Measurements from ENCODE around the gene MAEA.

The MAEA gene

DNA sequence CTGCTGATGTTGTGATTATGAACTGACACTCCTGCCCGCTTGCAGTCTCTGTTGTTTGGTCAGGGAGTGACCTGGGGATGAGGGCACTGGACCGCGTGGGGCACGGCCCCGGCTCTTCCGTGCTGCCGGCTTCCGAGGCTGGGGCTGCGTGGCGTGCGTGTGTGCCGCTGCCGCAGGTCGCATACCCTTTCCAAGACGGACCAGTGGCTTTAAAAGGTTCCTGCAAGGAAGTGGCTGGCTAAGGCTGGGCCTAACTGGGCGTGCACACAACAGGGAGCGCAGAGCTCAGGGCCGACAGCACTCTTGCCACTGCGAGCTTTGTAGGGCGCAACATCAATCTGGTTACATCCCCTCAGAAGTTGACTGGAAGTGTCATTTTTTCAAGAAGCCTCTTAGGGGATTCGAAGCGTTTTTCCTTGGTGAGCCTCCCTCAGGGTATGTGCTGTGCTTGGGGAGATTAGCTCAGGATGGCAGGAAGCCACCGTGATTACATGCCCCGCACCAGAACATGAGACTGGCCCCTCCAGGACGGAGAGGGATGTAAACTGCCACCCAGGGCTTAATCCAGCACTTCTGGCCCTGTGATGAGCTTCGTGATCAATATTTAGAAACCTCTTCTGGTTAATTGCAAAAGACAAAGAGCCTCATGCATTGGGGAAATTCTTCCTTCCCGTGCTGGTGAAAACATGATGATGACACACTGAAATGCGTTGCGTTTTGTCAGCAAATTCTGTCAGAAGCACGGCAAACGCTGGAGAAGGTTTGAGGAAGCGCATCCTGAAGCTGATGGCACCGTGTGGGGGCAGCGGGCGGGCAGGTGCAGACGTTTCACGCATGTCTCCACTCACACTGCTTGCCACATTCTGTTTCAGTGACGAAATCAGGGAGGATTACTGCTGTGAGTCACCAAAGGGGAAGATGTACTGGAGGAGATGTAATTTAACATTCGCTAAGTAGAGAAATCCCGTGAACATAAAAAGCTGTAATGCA is 11.1 kb downstream of the MAEA start:
- DNase-seq (ENCODE audit: low read depth in 2 of 2) = peak in 1 of 2 donors; percentile 29

DNA sequence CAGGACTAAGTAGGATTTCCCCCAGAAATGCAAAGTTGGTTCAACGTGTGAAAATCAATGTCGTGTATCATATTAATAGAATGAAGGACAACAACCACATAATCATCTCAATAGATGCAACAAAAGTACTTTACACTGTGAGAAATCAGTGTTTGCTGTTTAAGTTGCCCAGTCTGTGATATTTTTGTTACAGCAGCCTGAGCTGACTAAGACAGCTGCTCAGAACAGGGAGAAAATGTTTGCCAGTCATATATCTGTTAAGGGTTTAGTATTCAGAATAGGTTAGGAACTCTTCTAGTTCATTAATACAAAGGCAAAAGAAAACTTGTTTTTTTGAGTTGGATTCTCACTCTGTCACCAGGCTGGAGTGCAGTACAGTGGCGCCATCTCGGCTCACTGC is 12.5 kb downstream of the MAEA start:
- no peak for DNase-seq (ENCODE audit: low read depth in 2 of 2)

DNA sequence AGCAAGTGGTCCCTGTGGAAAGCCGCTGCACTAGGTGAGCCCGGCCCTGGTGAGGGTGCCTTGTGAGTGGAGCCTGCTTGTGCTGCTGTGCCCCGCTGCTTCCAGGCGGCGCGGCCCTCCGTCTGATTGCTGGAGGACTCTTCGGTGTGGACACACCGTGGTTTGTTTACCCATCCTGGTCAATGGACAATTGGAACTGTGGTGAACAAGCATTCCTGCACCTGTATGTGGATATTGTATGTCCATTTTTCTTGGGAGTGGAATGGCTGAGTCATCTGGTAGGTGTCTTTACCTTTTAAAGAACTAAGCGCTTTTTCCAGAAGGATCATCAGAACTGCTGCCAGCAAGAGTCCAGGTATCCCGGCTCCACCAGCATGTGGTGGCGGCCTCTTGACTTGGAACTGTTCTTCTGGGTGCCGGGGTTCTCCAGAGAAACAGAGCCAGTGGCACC is 15.6 kb downstream of the MAEA start:
- no peak for DNase-seq (ENCODE audit: low read depth in 2 of 2)

DNA sequence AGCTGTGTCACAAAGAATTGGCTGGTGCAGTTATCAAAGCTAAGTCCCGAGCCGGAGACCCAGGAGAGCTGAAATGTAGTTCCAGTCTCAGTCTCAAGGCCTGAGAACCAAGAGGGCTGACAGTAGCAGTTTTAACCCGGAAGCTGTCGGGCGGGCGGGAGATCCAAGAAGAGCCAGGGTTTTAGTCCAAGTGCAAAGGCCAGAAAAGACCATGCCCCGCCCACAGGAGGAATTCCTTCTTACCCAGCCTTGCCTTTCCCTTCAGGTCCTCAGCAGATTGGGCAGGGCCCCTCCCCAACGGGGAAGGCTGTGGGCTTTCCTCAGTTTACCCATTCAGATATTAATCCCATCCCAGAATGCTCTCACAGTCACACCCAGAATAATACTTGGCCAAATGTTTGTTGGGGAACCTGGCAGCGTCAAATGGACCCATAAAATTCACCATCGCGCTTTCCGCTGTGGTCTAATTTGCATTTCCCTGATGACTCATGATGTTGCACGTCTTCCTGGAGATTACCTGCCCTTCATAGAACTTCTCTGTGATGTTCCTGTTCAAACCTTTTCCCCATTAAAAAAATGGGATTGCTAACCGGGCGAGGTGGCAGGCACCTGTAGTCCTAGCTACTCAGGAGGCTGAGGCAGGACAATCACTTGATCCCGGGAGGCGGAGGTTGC is 16.2 kb downstream of the MAEA start:
- no peak for DNase-seq (ENCODE audit: low read depth in 2 of 2)

DNA sequence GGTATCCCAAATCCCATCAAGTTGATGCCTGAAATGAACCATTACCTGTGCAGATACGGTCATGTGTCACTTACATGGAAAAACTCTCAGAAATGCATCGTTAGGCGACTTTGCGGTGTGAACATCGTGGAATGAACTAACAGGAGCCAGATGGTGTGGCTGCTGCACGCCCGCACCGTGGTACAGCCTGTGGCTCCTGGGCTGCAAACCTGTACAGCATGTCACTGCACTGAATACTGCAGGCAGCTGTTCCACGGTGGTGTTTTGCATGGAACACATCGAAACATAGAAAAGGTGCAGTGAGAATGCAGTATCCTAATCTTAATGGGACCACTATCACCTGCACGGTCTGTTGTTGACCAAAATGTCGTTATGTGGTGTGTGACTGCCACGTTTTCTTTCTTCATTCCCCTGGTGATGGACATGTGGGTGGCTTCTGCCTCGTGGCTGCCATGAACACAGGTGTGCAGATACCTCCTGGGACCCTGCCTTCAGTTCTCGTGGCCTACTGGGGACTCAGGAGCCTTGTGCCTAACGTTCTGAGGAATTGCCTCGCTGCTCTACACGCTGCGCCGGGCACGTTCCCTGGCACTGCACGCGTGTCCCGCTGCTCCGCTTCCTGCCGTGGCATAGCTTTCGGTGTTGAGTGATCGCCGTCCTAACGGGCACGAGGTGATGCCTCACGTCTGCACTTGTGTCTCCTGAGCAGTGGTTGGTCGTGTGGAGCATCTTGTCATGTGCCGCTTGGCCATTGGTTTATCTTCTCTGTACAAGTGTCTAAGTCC is 18.5 kb downstream of the MAEA start:
- DNase-seq (ENCODE audit: low read depth in 2 of 2) = no peak

DNA sequence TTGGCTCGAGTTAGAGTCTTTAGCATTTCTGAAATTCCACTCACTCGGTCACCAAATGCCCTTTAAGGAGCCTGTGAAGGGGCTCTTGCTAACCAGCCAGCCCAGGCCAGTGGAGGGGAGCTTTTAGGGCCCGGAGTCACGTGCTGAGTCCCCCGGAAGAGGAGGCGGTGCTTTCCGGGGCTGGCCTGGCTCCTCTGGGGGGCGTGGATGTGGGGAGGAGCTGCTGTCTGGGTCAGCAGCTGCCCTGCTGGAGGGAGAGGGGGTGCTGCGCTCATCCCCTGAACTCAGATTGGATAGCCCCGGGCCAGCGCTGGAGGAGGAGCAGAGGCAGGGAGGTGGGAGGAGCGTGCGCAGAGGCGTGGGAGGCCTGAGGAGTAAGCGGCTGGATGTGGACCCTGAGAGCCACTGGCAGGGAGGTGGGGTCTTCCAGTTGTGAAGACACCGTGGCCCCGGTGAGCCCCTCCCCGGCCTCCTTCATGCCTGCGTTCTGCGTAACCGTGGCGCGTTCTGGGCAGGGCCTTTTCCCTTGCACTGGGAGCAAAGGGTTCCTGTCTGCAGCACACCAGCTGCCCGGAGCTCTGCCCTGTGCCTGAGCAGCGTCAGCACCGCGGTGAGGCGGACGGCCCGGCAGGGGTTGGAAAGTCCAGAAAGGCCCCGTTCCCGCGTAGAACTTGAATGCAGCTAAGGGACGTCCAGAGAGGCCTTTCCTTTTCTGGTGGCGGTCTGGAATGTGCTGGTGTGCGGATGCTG is 19.7 kb downstream of the MAEA start:
- DNase-seq (ENCODE audit: low read depth in 2 of 2) = peak; percentile 18 to 43

DNA sequence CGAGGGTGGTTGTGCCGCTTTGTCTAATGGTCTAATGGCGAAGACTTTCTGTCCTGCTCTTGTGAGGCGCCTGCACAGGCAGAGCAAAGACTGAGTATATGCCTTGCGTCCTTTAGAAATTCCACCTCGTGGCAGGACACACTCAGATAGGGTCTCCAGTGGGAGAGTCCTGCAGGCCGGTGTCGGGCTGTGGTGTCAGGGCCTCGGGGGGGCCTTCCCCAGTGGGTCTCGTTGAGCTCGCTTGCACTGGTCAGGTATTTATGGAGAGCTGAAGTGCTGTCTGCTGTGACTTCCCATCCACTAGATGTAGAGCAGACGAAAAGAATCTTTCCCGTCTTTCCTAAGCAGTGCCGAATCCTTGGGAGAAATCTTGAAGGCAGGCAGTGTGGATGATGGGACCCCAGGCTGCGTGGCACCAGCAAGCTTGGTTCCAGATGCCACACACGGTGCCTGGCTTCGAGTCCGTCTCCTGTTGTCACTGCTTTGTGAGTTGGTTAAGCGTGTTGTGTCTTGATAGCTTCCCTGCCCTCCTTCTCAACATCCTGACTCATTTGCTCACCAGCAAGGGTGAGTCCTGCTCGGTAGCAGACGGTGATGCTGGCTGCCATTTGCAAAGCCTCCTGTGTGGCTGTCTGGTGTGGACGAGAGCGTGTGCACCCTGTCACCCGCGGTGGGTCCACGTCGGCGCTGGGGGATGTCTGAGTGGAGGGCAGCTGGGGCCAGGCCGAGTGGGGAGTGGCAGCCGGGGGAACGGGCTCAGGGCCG is 20.5 kb downstream of the MAEA start:
- DNase-seq (ENCODE audit: low read depth in 2 of 2) = no peak

DNA sequence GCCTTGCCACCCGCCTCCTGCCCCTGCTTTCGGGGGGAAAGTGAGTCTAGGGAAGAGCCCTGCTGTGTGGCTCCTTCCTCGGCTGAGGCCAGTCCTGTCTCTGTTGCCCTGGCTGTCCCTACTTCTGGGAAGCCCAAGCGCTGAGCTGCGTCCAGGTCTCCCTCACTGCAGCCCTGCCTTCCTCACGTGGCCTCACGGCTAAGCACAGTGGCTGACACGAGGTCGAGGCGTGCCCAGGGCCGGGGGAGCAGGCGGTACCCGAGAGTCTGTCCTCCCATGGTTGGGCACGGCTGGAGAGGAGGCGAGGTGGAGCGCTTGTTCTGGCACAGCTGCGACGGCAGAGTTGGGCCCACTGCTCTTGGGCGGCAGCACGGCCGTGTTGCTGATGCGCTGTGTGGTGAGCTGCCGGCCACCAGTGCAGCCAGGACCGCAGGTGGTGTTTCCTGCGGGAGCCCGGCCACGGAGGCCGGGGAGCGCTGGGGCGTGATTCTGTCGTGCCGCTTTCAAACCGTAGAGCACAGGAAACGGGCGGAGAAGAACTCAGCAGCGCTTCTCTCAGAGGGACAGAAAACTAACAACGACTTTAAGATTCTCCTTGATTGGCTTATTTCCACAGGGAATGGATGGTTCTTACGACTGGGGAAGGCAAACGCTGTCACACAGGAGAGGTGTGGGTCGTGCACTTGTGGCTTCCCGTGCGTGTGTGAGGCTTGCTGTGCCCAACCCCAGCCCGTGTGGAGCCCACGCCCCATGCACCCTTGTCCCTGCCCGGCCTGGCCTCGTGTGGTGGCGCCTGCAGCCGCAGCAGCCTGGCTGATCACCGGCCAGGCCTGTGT is 21.3 kb downstream of the MAEA start:
- no peak for DNase-seq (ENCODE audit: low read depth in 2 of 2)

DNA sequence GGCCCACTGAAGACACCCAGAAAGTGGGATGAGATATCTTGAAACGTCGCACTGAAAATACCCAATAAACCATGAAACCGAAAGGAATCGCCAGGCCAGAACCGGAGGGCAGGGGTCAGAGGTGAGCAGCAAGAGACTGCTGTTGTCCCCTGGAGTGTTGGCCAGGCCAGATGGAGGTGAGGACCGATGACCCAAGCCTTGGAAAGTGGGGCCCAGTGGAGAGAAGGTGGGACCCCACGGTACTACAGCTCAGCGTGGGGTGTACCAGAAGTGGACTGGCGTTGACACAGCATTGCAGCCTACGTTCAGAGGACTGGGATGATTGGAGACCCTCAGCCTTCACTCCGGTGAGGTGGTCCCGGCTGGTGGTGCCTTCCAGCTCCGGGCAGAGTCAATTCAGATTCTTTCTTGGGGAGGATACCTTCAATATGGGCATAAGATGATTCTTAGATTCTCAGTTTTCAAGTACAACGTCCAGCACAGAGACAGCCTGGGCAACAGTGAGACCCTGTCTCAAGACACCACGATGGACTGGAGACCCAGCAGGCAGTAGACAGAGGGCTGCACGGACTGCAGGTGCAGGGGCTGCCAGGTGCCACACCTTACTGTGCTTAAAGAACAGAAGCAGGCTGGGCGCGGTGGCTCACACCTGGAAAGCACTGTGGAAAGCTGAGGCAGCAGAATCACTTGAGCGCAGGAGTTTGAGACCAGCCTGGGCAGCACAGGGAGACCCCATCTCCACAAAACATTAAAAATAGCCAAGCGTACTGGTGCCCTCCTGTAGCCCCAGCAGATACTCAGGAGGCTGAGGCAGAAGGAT is 23.3 kb downstream of the MAEA start:
- no peak for DNase-seq (ENCODE audit: low read depth in 2 of 2)

DNA sequence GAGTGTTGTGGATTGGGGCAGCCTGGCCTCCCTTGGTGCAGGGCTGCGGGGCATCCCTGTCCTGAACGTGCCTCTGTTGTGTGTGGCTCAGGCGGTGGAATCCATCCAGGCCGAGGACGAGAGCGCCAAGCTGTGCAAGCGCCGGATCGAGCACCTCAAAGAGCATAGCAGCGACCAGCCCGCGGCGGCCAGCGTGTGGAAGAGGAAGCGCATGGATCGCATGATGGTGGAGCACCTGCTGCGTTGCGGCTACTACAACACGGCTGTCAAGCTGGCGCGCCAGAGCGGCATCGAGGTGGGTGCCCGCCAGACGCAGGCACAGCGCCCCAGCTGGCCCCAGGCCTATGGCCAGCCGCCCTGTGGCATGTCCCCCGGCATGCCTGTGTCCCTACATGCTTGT is 25.6 kb downstream of the MAEA start:
- no peak for DNase-seq (ENCODE audit: low read depth in 2 of 2)

DNA sequence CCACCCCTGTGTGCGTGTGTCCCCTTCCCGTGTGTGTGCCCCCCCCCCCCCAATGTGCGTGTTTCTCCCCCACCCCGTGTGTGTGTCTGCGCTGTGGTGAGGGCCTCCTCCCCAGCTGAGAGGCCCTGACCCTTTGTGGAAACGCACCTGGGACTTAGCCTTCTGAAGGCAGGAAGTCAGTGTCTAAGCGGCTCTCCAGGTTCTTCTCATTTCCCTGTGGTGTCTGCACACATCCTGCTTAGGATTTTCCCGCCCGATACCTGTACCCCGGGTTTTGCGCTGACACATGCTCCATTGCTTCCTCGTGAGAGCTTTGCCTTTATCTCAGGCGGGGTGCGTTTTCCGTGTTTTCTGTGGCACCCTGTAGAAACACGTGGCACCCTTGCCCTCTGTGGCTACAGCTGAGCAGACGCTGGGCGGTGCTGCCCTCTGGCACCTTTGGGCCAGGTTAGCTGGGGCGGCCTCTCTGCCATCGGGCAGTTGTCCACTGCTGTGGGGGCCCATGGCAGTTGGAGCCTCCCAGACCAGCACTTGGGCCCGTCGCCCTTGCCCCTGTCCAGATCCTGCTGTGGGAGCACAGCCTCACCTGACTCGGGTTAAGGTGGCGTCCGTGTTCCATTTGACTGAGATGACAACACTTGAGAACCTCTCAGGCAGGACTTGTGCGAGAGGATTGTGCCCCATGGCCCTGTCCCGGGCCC is 26.3 kb downstream of the MAEA start:
- no peak for DNase-seq (ENCODE audit: low read depth in 2 of 2)

DNA sequence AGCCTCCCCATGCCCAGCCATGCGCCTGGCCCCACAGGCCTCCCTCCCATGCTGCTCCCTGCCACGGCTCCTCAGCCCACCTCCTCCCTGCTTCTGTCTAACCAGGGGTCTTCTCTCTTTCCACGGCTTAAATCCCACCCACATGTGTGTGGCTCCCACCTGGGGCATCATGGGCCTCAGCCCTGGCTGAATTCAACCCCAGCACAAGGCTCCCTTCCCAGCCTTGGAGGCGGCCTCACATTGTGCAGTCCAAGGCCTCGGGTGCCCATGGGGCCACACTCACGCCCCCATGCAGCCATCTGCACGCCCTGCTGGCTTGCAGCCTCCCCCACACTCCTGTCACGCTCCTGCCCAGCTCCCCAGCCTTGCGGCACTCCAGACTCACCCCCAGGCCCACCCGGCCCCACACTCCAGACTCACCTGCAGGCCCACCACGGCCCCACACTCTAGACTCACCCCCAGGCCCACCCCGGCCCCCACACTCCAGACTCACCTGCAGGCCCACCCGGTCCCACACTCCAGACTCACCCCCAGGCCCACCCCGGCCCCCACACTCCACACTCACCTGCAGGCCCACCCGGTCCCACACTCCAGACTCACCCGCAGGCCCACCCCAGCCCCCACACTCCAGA is 27.0 kb downstream of the MAEA start:
- DNase-seq (ENCODE audit: low read depth in 2 of 2) = no peak

DNA sequence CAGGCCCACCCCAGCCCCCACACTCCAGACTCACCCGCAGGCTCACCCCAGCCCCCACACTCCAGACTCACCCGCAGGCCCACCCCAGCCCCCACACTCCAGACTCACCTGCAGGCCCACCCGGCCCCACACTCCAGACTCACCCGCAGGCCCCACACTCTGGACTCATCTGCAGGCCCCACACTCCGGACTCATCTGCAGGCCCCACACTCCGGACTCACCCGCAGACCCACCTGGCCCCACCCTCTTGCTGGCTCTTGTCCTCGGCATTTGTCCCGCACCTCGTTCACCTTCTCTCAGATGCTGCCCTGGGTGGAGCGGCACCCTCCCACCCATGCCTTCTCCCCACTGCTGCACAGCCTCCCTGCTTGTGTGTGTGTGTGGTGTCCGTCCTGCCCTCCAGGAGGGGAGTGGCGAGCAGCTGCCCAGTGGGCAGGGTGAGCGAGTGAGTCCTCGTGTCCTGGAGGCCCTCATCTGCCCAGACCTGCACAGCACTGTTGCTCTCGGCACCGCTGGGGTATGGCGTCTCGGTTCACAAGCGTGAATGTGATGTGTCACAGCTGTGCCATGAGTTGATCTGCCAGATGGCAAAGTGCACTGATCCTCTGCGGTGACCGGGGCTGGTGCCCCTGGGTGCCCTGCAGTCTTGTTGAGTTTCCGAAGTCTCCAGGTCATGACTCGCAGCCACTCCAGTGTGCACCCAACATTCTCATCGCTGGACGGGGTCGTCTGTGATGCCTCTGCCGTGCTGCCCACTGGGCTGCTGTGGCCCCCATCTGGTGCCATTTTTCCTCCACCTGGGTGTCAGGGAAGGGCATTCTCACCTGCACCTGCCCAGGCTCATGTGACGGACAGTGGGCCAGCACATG is 27.7 kb downstream of the MAEA start:
- DNase-seq (ENCODE audit: low read depth in 2 of 2) = no peak

DNA sequence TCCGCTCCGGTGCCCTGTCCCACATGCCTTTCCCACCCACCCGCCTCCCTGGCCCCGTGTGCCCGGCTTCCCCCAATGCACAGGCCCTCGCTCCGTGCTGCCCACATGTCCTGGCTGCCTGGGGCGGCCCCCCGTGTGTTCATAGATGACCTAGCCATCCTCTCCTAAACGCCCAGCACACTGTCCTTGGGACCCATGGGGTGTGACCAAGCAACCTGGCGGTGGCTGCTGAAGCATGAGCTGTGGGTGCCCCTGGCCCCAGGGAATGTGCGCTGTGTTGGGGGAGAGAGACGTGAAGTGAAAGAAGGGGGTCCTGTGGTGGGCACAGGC is 28.3 kb downstream of the MAEA start:
- DNase-seq (ENCODE audit: low read depth in 2 of 2) = no peak

DNA sequence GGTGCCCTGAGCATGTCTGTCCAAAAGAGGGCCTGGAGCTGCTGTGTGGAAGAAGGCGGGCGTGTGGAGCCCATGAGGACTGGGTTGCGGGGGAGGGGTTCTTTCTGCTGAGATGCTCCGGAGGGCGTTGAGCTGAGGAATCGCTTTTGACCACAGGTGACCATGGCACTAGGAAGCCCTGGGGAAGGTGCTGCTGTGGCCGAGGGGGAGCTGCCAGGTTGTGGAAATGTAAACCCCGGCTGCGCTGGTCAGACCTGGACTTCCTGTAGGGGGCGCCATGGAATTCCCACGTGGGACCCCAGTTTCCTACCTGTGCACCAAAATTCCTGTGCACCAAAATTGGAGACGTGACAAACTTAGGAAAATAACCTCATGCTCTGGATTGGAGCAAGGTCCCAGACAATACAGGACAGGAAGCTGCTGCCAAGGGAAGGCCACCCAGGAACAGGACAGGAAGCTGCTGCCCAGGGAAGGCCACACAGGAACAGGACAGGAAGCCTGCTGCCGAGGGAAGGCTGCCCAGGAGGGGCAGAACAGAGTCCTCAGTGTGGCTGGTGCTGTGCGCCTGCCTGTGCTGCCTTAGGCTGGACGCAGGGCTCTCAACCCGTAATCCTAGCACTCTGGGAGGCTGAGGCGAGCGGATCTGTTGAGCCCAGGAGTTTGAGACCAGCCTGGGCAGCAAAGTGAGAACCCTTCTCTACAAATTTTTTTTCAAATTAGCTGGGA is 29.0 kb downstream of the MAEA start:
- DNase-seq (ENCODE audit: low read depth in 2 of 2) = no peak

DNA sequence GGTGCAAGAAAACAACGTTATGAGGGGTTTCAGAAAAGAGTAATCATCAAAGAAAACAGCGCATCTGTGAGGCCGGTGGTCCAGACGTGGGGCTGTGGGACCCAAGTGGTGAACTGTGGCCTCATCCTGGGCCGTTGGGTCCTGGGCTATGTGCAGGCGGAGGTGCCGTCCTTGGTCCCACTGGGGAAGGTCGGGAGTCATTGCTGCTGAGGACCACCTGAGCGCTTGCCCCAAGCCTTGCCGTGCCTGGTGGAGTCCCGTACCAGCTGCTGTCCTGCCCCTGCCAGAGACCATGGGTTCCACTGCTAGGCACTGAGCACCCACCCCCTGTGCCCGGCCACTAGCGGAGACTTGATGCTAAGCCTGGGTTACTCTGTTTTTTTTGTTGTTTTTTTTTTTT is 31.8 kb downstream of the MAEA start:
- DNase-seq (ENCODE audit: low read depth in 2 of 2) = no peak

Measured in activated CD4-positive, alpha-beta T cell treated with anti-CD3 and anti-CD28 coated beads for 24 hours (primary cell).